Keratinocyte (primary cell): ENCODE results near the gene AVL9. TPM values are rescaled to one million over a fixed set of nuclear protein-coding genes. Genes with fewer than 3 reads are reported as not detected.

Experiments
- DNase-seq: peaks from one replicate; pipeline ENCODE4 v3.0.0-alpha.2; 2011; ENCODE audit warnings: low read depth, missing footprints, low spot score
- FAIRE-seq: peaks from 2 replicates; lab custom pipeline; 2011; peaks lifted over from hg19 to GRCh38; lab: Jason Lieb, UNC
- H2AFZ ChIP-seq: 2 replicates; pipeline ENCODE4 v1.6.0; 2012; ENCODE audit warnings: low read length, control low read depth, inconsistent platforms; ENCODE audit not compliant: control insufficient read depth
- H3K27ac ChIP-seq: 2 replicates; pipeline ENCODE4 v1.5.1; 2011; ENCODE audit warnings: low read length; ENCODE audit not compliant: control insufficient read depth, insufficient read depth
- H3K27me3 ChIP-seq: 3 replicates; pipeline ENCODE4 v1.6.0; 2011; ENCODE audit warnings: low read length; ENCODE audit not compliant: control insufficient read depth, insufficient read depth; ENCODE audit errors: extremely low read depth
- H3K36me3 ChIP-seq, 2 experiments: 2 replicates in 1 of 2; 3 replicates in 1 of 2; pipeline ENCODE4 v1.5.1; 2011; ENCODE audit warnings: low read length in 2 of 2, mild to moderate bottlenecking in 1 of 2; ENCODE audit not compliant: control insufficient read depth in 2 of 2, insufficient read depth in 2 of 2; ENCODE audit errors: extremely low read depth in 1 of 2
- H3K4me1 ChIP-seq: 3 replicates; pipeline ENCODE4 v1.5.1; 2011; ENCODE audit warnings: low read length; ENCODE audit not compliant: control insufficient read depth, insufficient read depth; ENCODE audit errors: extremely low read depth
- H3K4me2 ChIP-seq: 3 replicates; pipeline ENCODE4 v1.6.0; 2011; ENCODE audit warnings: low read depth, low read length; ENCODE audit not compliant: control insufficient read depth, insufficient read depth; ENCODE audit errors: extremely low read depth
- H3K4me3 ChIP-seq, 3 experiments: fragments of 200-600 bp in 1 of 3; sonication (generic) in 1 of 3; 2 replicates in 2 of 3; 3 replicates in 1 of 3; pipeline ENCODE4 v1.5.1; 2011 to 2016; ENCODE audit warnings: low read length in 3 of 3, mild to moderate bottlenecking in 3 of 3, control low read depth in 2 of 3, inconsistent platforms in 1 of 3, low read depth in 1 of 3, mixed read lengths in 1 of 3, mixed run types in 1 of 3, moderate library complexity in 1 of 3; ENCODE audit not compliant: control insufficient read depth in 2 of 3, insufficient read depth in 2 of 3; ENCODE audit errors: extremely low read depth in 1 of 3
- H3K79me2 ChIP-seq: 2 replicates; pipeline ENCODE4 v1.6.0; 2012; ENCODE audit warnings: low read length; ENCODE audit not compliant: control insufficient read depth, insufficient read depth
- H3K9ac ChIP-seq: 3 replicates; pipeline ENCODE4 v1.6.0; 2011; ENCODE audit warnings: low read length; ENCODE audit not compliant: control insufficient read depth, insufficient read depth; ENCODE audit errors: extremely low read depth
- H3K9me1 ChIP-seq: 3 replicates; pipeline ENCODE4 v1.6.0; 2011; ENCODE audit warnings: low read length; ENCODE audit not compliant: control insufficient read depth, insufficient read depth; ENCODE audit errors: extremely low read depth
- H3K9me3 ChIP-seq: 2 replicates; pipeline ENCODE4 v1.5.1; 2012; ENCODE audit warnings: low read depth, low read length; ENCODE audit not compliant: control insufficient read depth
- H4K20me1 ChIP-seq: 3 replicates; pipeline ENCODE4 v1.6.0; 2011; ENCODE audit warnings: low read length; ENCODE audit not compliant: control insufficient read depth, insufficient read depth; ENCODE audit errors: extremely low read depth
- EZH2 ChIP-seq: IDR thresholded peaks from one replicate; pipeline ENCODE4 v1.6.1; 2012; ENCODE audit warnings: inconsistent platforms, mild to moderate bottlenecking, low read length, moderate library complexity
- dilution Hi-C: fragments of 300-500 bp; cut with MboI; formaldehyde crosslinking; loops from one replicate; pipeline ENCODE4 v1.7.0; 2020; ENCODE audit warnings: low sequenced_read_pairs; ENCODE audit not compliant: extremely low pct_ligation_motif_present
- polyA plus RNA-seq, 5 experiments: library from polyadenylated mRNA; depleted of rRNA in 3 of 5; stranded (reverse) in 3 of 5; stranded (forward) in 1 of 5; unstranded in 1 of 5; fragments of >200 nt; gene quantifications; 1 replicate in 1 of 5; 2 replicates in 3 of 5; 3 replicates in 1 of 5; pipeline versions ENCODE4 v1.2.1 to v1.2.3, GENCODE V29; 2011 to 2012; ENCODE audit warnings: missing spikeins in 2 of 5, low read depth in 1 of 5, low replicate concordance in 1 of 5
- TF ChIP-seq, protein P1 (sequence below), 3 experiments: IDR thresholded peaks in 1 of 3; conservative IDR thresholded peaks in 1 of 3; optimal IDR thresholded peaks in 1 of 3; 2 replicates in 2 of 3; 3 replicates in 1 of 3; pipeline versions ENCODE3 to v1.5.1; 2011; ENCODE audit warnings: low read length in 3 of 3, mild to moderate bottlenecking in 3 of 3, moderate library complexity in 2 of 3, control low read depth in 1 of 3, inconsistent platforms in 1 of 3; ENCODE audit not compliant: insufficient read depth in 2 of 3; ENCODE audit errors: extremely low read depth in 1 of 3

The AVL9 gene
- polyA plus RNA-seq, 1 donor (not counting 4 experiments of a cell fraction or from before 2014, with no cell fraction given), result 22.2 TPM

DNA sequence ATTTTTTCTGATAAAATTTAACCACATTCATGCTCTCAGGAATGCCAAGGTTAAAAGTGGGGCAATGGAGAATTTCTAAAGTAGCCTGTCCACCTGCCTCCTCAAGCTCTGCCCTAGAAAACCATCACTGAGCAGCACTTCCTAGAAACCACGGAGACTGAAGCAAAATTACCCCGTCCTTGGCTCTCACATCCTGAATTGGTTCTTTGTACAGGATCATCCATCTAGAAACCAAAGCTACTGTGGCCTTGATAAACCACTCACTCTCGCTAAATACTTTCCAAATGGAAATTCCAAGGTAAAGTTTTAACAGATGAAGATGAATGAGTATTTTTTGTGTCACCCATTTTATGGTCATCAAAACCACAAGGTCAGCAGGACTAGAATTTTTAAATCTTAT, 96.6 kb downstream of the AVL9 start:
- H3K27ac ChIP-seq, result no peak overlapping the region
- no peaks in the 10 kb centered on the region for H3K9me3 ChIP-seq
- no peaks in the 10 kb centered on the region for H3K79me2 ChIP-seq
- no peak for TF ChIP-seq EZH2
- TF ChIP-seq, protein P1, sequence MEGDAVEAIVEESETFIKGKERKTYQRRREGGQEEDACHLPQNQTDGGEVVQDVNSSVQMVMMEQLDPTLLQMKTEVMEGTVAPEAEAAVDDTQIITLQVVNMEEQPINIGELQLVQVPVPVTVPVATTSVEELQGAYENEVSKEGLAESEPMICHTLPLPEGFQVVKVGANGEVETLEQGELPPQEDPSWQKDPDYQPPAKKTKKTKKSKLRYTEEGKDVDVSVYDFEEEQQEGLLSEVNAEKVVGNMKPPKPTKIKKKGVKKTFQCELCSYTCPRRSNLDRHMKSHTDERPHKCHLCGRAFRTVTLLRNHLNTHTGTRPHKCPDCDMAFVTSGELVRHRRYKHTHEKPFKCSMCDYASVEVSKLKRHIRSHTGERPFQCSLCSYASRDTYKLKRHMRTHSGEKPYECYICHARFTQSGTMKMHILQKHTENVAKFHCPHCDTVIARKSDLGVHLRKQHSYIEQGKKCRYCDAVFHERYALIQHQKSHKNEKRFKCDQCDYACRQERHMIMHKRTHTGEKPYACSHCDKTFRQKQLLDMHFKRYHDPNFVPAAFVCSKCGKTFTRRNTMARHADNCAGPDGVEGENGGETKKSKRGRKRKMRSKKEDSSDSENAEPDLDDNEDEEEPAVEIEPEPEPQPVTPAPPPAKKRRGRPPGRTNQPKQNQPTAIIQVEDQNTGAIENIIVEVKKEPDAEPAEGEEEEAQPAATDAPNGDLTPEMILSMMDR (optimal IDR thresholded peaks at IDR 0.05 in 1 of 3, IDR thresholded peaks at IDR 0.05 in 1 of 3, conservative IDR thresholded peaks at IDR 0.05 in 1 of 3; ENCODE audit: extremely low read depth in 1 of 3, insufficient read depth in 2 of 3, low read length in 3 of 3), result no peak
- dilution Hi-C loops, result no loop called here
- peaks cover 6 to 9% of the 10 kb centered on the region in 2 experiments for H3K36me3 ChIP-seq
- H2AFZ ChIP-seq, result no peak overlapping the region
- no peaks in the 10 kb centered on the region for H4K20me1 ChIP-seq
- no peaks in the 10 kb centered on the region for H3K27me3 ChIP-seq
- no peak for DNase-seq
- FAIRE-seq, result no peak
- no peak overlapping the region for H3K4me2 ChIP-seq
- no peak overlapping the region for H3K9ac ChIP-seq
- no peaks in the 10 kb centered on the region for H3K9me1 ChIP-seq
- no peaks in the 10 kb centered on the region for H3K4me1 ChIP-seq
- no peak overlapping the region for H3K4me3 ChIP-seq

DNA sequence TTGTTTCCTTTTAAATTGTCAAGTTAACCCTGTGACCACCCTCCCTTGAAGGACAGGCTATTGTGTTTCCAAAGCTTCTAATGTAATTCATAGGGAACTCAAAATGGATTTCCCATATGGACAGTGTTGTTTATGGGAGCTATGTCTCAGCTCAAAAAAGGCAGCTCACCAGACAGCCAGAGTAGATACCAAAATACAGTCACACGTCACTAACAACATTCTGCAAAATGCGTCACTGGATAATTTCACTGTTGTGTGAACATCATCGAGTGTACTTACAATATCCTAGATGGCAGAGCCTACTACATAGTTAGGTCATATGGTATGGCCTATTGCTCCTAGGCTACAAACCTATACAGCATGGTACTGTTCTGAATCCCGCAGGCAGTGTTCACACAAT, 97.4 kb downstream of the AVL9 start:
- Histone ChIP-seq H3K36me3 (peaks cover 5 to 6% of the 10 kb centered on the region in 2 experiments), H3K4me1 (no peaks in the 10 kb centered on the region), H3K27me3 (no peaks in the 10 kb centered on the region), H3K27ac (no peak overlapping the region), H3K79me2 (no peaks in the 10 kb centered on the region), H4K20me1 (no peaks in the 10 kb centered on the region), H2AFZ (no peak overlapping the region), H3K4me2 (no peak overlapping the region), H3K4me3 (no peak overlapping the region), H3K9me3 (no peaks in the 10 kb centered on the region), H3K9me1 (no peaks in the 10 kb centered on the region), H3K9ac (no peak overlapping the region)
- DNase-seq (no peak), FAIRE-seq (no peak)
- TF ChIP-seq EZH2, result no peak
- TF ChIP-seq, protein P1 (optimal IDR thresholded peaks at IDR 0.05 in 1 of 3, IDR thresholded peaks at IDR 0.05 in 1 of 3, conservative IDR thresholded peaks at IDR 0.05 in 1 of 3; ENCODE audit: extremely low read depth in 1 of 3, insufficient read depth in 2 of 3, low read length in 3 of 3), result no peak
- dilution Hi-C loops, result no loop called here
